Measurements from ENCODE around the gene PNPLA1.
"Not testable (repeated sequence)": the region's sequence is repeated elsewhere in the genome, so short reads cannot be mapped to it uniquely, and the experiment has no call there.

The PNPLA1 gene

GRCh38 chr6:36334832-36335459, 65.1 kb downstream of the PNPLA1 start:
- TF ChIP-seq, protein P1, sequence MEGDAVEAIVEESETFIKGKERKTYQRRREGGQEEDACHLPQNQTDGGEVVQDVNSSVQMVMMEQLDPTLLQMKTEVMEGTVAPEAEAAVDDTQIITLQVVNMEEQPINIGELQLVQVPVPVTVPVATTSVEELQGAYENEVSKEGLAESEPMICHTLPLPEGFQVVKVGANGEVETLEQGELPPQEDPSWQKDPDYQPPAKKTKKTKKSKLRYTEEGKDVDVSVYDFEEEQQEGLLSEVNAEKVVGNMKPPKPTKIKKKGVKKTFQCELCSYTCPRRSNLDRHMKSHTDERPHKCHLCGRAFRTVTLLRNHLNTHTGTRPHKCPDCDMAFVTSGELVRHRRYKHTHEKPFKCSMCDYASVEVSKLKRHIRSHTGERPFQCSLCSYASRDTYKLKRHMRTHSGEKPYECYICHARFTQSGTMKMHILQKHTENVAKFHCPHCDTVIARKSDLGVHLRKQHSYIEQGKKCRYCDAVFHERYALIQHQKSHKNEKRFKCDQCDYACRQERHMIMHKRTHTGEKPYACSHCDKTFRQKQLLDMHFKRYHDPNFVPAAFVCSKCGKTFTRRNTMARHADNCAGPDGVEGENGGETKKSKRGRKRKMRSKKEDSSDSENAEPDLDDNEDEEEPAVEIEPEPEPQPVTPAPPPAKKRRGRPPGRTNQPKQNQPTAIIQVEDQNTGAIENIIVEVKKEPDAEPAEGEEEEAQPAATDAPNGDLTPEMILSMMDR (IDR thresholded peaks at IDR 0.05): no peak
- Histone ChIP-seq H3K4me3 (no peak overlapping the region), H3K27ac (no peak overlapping the region)
- no peak for DNase-seq (ENCODE audit: low spot score)

DNA sequence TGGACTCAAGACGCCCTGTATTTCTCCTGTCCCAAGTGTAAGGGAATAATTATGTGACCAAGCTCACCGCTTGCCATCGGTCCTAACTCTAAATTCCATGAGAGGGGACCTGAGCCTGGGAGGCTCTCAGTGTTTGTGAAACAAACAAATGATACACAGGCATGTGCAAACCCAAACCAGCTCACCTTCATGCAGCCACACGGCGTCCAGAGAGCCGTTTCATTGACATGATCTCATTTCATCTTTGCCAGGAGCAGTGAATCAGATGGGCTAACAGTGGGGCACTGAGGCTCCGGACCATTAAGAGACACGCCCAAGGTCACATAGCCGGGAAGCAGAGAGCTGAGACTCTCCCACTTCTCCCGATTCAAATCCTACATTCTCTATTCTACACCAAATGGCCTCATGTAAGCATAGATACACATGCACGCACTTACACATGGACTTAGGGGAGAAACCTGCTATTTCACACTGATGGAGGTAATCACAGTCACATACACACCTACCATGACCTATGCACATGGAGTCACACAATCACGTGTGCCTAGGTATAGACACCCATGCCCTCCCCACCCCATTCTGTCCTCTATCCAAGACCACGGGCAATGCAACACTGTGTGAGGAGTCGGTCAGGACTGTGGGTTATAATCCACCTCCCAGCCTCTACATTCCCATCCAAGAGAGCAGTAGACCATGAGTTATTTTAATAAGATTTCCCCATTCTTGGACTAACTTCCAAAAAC, 65.8 kb downstream of the PNPLA1 start:
- DNase-seq (ENCODE audit: low spot score): no peak
- no peak overlapping the region for H3K27ac ChIP-seq
- TF ChIP-seq, protein P1 (IDR thresholded peaks at IDR 0.05): no peak
- H3K4me3 ChIP-seq: no peak overlapping the region

DNA sequence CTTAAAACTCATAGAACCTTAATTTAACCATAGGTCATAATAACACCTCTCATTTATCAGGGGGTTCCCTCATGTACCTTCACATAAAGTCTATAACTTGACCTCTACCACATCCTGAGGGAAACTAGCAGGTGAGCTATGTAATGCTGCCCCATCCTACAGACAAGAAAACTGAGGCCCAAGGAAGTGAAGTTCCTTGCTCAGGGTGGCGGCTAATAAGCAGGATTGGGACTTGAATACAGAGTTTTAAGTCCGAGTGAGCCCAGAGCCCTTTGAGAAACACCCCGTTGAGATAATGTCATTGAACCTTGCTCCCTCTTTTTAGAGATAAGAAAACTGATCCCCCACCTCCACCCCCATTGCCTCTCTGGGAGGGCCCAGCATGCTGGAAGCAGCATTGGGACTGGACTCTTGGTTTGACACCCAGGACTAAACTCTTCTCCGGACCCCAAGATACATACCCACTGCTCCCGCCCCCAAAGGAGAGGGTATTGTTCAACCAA, 66.4 kb downstream of the PNPLA1 start:
- TF ChIP-seq, protein P1 (IDR thresholded peaks at IDR 0.05): no peak
- no peak for DNase-seq (ENCODE audit: low spot score)
- H3K4me3 ChIP-seq: no peak overlapping the region
- H3K27ac ChIP-seq: no peak overlapping the region

DNA sequence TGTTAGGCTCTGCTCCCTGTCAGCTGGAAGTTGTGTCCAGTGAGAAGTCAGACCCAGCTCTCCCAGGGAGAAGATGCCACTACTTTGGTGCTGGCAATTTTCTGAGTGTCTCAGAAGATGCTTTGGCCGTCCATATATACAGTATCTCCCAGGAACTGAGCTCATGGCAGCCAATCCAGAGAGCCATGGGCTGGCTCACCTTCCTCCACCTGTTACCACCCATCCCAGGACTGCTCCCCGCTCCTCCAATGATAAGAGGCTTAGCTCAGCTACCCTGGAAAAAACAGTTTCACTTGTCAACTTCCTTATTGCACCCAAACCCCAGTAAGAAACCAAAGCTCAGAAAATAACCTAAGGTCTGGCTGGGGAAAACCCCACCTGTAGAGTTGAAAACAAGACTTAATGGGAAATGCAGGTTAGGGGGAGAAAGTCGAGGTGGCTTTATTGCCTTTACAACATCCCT, 67.0 kb downstream of the PNPLA1 start, which contains the start of gene BNIP5:
Gene BNIP5, minus strand, starts transcription at position 110 of the 463 bp plus-strand sequence. CDS start 6,198 bp downstream, outside the sequence.
- H3K27ac ChIP-seq: no peak within 1 kb of the TSS
- TF ChIP-seq, protein P1 (IDR thresholded peaks at IDR 0.05): no peak
- no peak within 1 kb of the TSS for H3K4me3 ChIP-seq
- no peak for DNase-seq (ENCODE audit: low spot score)

- TF ChIP-seq, protein P1 (IDR thresholded peaks at IDR 0.05): no peak
- no peak for DNase-seq (ENCODE audit: low spot score)
- Histone ChIP-seq H3K27ac (no peak overlapping the region), H3K4me3 (no peak overlapping the region)
Measured at GRCh38 chr6:36337814-36338213, 68.0 kb downstream of the PNPLA1 start.

- H3K27ac ChIP-seq; DNase-seq (ENCODE audit: low spot score); H3K4me3 ChIP-seq: not testable (repeated sequence)
Measured at GRCh38 chr6:36338223-36338622, 68.4 kb downstream of the PNPLA1 start.

DNA sequence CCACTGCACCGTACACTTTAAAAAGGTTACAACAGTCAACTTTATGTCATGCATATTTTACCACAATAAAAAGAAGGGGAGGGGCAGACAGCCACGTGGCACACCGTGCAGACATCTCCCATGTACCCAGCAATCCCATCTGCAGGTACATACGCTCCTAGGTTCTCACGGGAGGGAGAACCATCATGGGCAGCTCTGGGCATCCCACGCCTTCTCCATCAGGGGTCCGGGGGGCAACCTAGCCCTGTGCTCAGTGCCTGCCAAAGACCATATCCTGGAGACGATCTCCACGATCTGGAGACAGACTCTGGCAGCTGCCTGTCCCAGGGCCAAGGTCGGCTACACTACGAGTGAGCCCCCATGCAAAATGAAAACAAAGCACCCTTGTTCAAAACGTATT, 69.3 kb downstream of the PNPLA1 start:
- Histone ChIP-seq H3K27ac (no peak overlapping the region), H3K4me3 (no peak overlapping the region)
- TF ChIP-seq, protein P1 (IDR thresholded peaks at IDR 0.05): no peak
- DNase-seq (ENCODE audit: low spot score): no peak

Measured in coronary artery (tissue), 2 donors.